ENCODE data around the gene FOXP1.

- TF ChIP-seq POLR2A (IDR thresholded peaks at IDR 0.05) (no peak), CTCF (IDR thresholded peaks at IDR 0.05 in 4 of 5, conservative IDR thresholded peaks at IDR 0.05 in 1 of 5) (no peak)
Observed at GRCh38 chr3:71356265-71356664, 227.3 kb downstream of the FOXP1 start.
